Ishikawa (cell line): Measurements from ENCODE around the gene TOX2.
A peak's percentile ranks its signal among the peaks of the same experiment; 100 is the strongest.

Experiments used
- CEBPB ChIP-seq: IDR thresholded peaks from 2 replicates; pipeline ENCODE4 v1.6.1; 2012
- CREB1 ChIP-seq: IDR thresholded peaks from 2 replicates; pipeline ENCODE4 v1.6.1; 2012; ENCODE audit warnings: low read depth
- EGR1 ChIP-seq: IDR thresholded peaks from 2 replicates; pipeline ENCODE4 v1.6.1; 2012
- EP300 ChIP-seq: IDR thresholded peaks from 2 replicates; pipeline ENCODE4 v1.6.1; 2012; ENCODE audit warnings: borderline replicate concordance
- FOXM1 ChIP-seq: IDR thresholded peaks from 2 replicates; pipeline ENCODE4 v1.6.1; 2012; ENCODE audit warnings: low read depth, borderline replicate concordance
- NFIC ChIP-seq: IDR thresholded peaks from 2 replicates; pipeline ENCODE4 v1.6.1; 2012
- RAD21 ChIP-seq: IDR thresholded peaks from 2 replicates; pipeline ENCODE4 v1.6.1; 2012; ENCODE audit warnings: low read depth
- TAF1 ChIP-seq: IDR thresholded peaks from 2 replicates; pipeline ENCODE4 v1.6.1; 2012; ENCODE audit warnings: low read depth, mild to moderate bottlenecking
- TCF12 ChIP-seq: IDR thresholded peaks from 2 replicates; pipeline ENCODE4 v1.6.1; 2012; ENCODE audit warnings: low read depth
- TEAD4 ChIP-seq: IDR thresholded peaks from 2 replicates; pipeline ENCODE4 v1.6.1; 2012
- YY1 ChIP-seq: IDR thresholded peaks from 2 replicates; pipeline ENCODE4 v1.6.1; 2012; ENCODE audit warnings: low read depth
- ZBTB7A ChIP-seq: IDR thresholded peaks from 2 replicates; pipeline ENCODE4 v1.6.1; 2012; ENCODE audit warnings: low read depth
- TF ChIP-seq, protein P1 (sequence below): IDR thresholded peaks from 2 replicates; pipeline ENCODE4 v1.6.1; 2012; ENCODE audit warnings: low read depth, mild to moderate bottlenecking
- TF ChIP-seq, protein P2 (sequence below): IDR thresholded peaks from 2 replicates; pipeline ENCODE4 v1.6.1; 2012
- TF ChIP-seq, protein P3 (sequence below): IDR thresholded peaks from 2 replicates; pipeline ENCODE4 v1.6.1; 2012

TOX2 gene

DNA sequence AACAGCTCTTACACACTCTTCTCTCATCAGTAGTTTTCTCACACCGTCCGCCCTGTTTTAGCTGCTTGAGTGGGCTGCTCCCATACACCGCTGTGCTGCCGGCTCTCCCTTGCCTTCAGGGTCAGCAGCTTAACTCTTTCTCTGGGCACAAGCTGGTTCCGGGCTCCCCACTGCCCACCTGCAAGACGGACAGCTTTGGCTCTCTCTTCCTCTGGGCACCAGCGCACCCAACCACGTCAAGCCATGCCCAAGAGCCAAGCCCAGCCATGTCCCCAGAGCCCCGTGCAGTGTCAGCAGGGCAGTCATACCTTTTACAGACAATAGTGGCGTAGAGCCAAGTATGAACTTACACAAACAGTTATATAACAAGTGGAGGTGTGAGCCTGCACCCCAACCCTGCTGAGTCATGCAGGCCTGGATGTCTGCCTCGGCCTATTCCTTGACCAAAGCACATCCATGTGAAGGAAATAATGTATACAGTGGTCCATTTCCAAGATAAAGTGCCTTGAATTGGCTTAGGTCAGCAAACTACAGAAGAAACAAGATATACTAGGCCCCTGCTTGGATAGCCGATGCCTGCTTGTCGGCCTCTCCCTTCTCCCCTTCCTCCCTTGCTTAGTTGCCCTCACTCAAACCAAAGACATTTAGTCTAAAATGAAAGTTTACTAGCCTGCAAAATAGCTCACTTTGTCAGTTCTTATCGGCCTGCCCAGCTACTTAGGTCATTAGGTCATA, 183.0 kb downstream of the TOX2 start:
- TF ChIP-seq ZBTB7A, result no peak
- TF ChIP-seq, protein P1, sequence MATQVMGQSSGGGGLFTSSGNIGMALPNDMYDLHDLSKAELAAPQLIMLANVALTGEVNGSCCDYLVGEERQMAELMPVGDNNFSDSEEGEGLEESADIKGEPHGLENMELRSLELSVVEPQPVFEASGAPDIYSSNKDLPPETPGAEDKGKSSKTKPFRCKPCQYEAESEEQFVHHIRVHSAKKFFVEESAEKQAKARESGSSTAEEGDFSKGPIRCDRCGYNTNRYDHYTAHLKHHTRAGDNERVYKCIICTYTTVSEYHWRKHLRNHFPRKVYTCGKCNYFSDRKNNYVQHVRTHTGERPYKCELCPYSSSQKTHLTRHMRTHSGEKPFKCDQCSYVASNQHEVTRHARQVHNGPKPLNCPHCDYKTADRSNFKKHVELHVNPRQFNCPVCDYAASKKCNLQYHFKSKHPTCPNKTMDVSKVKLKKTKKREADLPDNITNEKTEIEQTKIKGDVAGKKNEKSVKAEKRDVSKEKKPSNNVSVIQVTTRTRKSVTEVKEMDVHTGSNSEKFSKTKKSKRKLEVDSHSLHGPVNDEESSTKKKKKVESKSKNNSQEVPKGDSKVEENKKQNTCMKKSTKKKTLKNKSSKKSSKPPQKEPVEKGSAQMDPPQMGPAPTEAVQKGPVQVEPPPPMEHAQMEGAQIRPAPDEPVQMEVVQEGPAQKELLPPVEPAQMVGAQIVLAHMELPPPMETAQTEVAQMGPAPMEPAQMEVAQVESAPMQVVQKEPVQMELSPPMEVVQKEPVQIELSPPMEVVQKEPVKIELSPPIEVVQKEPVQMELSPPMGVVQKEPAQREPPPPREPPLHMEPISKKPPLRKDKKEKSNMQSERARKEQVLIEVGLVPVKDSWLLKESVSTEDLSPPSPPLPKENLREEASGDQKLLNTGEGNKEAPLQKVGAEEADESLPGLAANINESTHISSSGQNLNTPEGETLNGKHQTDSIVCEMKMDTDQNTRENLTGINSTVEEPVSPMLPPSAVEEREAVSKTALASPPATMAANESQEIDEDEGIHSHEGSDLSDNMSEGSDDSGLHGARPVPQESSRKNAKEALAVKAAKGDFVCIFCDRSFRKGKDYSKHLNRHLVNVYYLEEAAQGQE, result no peak
- TF ChIP-seq TAF1, result no peak
- TF ChIP-seq CEBPB, result no peak
- TF ChIP-seq, protein P2, sequence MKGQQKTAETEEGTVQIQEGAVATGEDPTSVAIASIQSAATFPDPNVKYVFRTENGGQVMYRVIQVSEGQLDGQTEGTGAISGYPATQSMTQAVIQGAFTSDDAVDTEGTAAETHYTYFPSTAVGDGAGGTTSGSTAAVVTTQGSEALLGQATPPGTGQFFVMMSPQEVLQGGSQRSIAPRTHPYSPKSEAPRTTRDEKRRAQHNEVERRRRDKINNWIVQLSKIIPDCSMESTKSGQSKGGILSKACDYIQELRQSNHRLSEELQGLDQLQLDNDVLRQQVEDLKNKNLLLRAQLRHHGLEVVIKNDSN, result no peak
- TF ChIP-seq NFIC, result peak; percentile 74
- no peak for TF ChIP-seq RAD21
- no peak for TF ChIP-seq FOXM1
- TF ChIP-seq EGR1, result no peak
- TF ChIP-seq, protein P3, sequence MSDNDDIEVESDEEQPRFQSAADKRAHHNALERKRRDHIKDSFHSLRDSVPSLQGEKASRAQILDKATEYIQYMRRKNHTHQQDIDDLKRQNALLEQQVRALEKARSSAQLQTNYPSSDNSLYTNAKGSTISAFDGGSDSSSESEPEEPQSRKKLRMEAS, result 0 out of 2 replicates have a peak, but pooled peaks have one; percentile 33
- no peak for TF ChIP-seq TEAD4

DNA sequence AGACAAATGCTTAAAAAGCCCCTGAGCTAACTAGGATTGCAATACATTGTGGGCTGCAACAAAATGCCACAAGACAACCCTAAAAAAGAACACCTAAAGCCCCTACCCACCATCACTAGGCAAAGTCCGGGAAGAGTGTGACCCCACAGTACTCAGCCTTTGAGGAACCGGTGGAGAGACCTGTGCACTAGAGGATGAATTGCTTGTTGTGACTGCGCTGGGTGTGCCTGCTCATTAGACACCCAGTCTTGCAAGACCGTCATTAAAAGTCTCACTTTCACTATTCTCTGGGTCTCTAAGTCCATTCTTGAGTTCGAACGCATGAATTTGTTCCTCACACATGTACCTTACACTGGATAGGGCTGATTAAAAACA, 183.6 kb downstream of the TOX2 start:
- TF ChIP-seq TCF12, result no peak
- TF ChIP-seq YY1, result no peak
- no peak for TF ChIP-seq CREB1
- TF ChIP-seq, protein P1, result no peak
- TF ChIP-seq EGR1, result no peak
- TF ChIP-seq, protein P3, result no peak
- TF ChIP-seq ZBTB7A, result no peak
- TF ChIP-seq TAF1, result no peak
- TF ChIP-seq TEAD4, result no peak

DNA sequence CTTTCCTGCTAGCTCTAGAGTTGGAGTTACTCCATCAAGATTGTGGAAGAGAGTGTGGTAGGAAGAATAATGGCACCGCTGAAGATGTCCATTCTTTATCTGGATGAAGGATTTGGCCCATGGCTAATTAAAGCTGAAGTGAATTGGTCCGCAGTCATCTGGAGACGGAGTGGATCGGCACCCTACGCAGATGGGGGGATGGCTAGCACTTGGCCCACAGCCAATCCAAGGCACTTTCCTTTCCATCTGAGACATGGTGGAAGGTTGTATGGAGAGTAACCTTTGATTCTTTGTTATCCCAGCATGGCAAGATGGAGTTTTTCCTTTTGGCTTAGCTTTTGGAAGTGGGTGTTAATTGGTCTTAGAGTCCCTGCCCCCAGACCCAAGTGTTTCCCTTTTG, 184.0 kb downstream of the TOX2 start:
- TF ChIP-seq CREB1, result no peak
- TF ChIP-seq, protein P1, result no peak
- no peak for TF ChIP-seq TAF1
- TF ChIP-seq CEBPB, result no peak
- TF ChIP-seq EP300, result no peak
- TF ChIP-seq FOXM1, result no peak
- TF ChIP-seq NFIC, result no peak
- no peak for TF ChIP-seq YY1
- TF ChIP-seq EGR1, result no peak
- no peak for TF ChIP-seq ZBTB7A
- TF ChIP-seq, protein P2, result no peak
- TF ChIP-seq TCF12, result no peak
- no peak for TF ChIP-seq RAD21
- TF ChIP-seq, protein P3, result no peak

DNA sequence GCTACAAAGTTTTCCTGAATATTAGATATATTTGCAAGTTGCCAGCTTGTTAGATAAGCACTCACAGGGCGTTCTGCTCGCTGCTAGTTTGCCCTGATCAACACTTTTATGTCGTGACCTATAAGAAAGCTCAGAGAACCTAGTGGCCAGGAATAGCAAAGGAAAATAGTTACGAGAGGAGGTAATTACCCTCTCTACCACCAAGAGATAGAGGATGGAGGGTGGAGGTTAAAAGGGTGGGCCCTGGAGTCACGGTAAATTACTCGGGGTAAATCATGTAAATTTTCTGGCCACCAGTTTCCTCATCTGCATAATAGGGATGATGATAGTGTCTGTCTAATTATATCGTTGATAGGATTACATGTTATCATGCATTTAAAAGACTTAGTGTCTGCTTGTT, 185.2 kb downstream of the TOX2 start:
- TF ChIP-seq EGR1, result no peak
- no peak for TF ChIP-seq YY1
- TF ChIP-seq, protein P3, result no peak
- no peak for TF ChIP-seq EP300
- no peak for TF ChIP-seq TCF12
- TF ChIP-seq FOXM1, result no peak
- TF ChIP-seq RAD21, result no peak
- no peak for TF ChIP-seq TEAD4
- TF ChIP-seq, protein P1, result no peak
- TF ChIP-seq, protein P2, result no peak
- TF ChIP-seq CREB1, result no peak
